HCT116 (cell line): ENCODE data around the gene TIAM2.

Experiments used
- CEBPB ChIP-seq: IDR thresholded peaks from 2 replicates; pipeline ENCODE4 v1.6.1; 2012; ENCODE audit warnings: low read depth
- CTCF ChIP-seq, 3 experiments: fragments of 200-600 bp in 1 of 3; sonication (generic) in 1 of 3; IDR thresholded peaks in 2 of 3; conservative IDR thresholded peaks in 1 of 3; 2 replicates each; pipeline ENCODE4 v1.5.1; 2012 to 2017; ENCODE audit warnings: low read depth in 2 of 3, low read length in 2 of 3, antibody characterized with exemption in 1 of 3, borderline replicate concordance in 1 of 3, control low read depth in 1 of 3, mild to moderate bottlenecking in 1 of 3, mixed read lengths in 1 of 3, mixed run types in 1 of 3, moderate library complexity in 1 of 3; ENCODE audit not compliant: insufficient read depth in 1 of 3
- EZH2 ChIP-seq: fragments of 200-600 bp; sonication (generic); IDR thresholded peaks from 2 replicates; pipeline ENCODE4 v1.6.1; 2017; ENCODE audit warnings: antibody characterized with exemption, mixed run types
- POLR2A ChIP-seq: IDR thresholded peaks from 2 replicates; pipeline ENCODE4 v1.7.0; 2011; ENCODE audit warnings: borderline replicate concordance; ENCODE audit not compliant: insufficient read depth, insufficient read length; ENCODE audit errors: extremely low read depth
- ZBTB33 ChIP-seq: IDR thresholded peaks from 2 replicates; pipeline ENCODE4 v1.6.1; 2011; ENCODE audit warnings: mild to moderate bottlenecking, low read length, moderate library complexity; ENCODE audit not compliant: insufficient replicate concordance; ENCODE audit errors: extremely low read depth

GRCh38 chr6:155023717-155024116 is 28.6 kb downstream of the TIAM2 start:
- TF ChIP-seq EZH2 (no peak), ZBTB33 (no peak), CTCF (IDR thresholded peaks at IDR 0.05 in 2 of 3, conservative IDR thresholded peaks at IDR 0.05 in 1 of 3; ENCODE audit: borderline replicate concordance in 1 of 3, insufficient read depth in 1 of 3, low read depth in 2 of 3, low read length in 2 of 3) (no peak), CEBPB (no peak), POLR2A (no peak)
